ENCODE results near the gene RNF11. TPM values are rescaled to one million over a fixed set of nuclear protein-coding genes. Genes with fewer than 3 reads are reported as not detected.

The RNF11 gene
- polyA plus RNA-seq, 4 donors = 127 to 160 (median 149) TPM

DNA sequence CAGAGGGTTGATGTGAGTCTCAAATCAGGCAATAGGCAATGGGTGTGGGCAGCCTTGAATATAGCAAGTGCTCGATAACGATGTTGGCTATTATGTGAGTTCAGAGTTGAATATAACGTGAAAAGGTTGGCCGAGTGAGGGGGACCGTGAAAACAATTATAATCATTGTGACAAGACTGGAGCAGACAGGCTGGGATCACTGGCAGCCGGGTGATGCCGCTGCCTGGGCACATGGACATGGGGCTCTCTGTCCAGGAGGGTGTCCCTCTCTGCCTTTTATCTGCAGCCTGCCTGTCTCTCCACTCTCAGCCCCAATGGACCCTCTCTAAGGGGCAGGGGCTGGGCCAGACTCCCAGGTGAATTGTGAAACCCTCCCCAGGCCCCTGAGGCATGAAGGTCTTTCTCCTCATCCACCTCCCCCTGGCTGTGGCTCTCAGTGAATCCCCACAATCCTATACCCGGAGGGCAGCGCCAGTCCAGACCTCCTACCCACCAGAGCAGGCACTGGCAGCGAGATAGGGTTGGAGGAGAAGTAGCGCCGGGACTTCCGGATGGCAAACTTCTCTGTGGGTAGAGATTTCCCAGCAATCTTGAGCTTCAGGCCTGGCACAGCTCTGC is 57.9 kb downstream of the RNF11 start:
- no peak for DNase-seq (ENCODE audit: low read depth in 4 of 4, low spot score in 3 of 4)

GRCh38 chr1:51294566-51295184 is 58.6 kb downstream of the RNF11 start:
- no peak for DNase-seq (ENCODE audit: low read depth in 4 of 4, low spot score in 3 of 4)

DNA sequence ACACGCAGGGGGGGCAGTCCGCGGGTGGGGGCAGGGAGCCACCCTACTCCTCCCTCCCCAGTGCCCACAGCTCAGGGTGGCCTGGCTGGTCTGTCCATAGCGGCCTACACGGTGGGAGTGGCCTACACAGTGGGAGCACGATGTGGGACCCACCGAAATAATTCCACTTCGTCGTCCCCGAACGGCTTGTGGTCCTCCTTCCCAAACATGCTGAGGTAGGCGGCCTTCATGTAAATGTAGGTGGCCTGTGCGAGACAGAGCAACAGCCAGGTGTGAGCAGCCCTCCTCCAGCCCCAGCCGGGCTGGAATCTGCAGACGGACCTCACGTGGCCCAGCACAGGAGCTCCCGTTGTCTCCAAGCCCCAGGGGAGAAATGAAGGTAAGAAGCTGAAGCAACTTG is 59.9 kb downstream of the RNF11 start:
- no peak for DNase-seq (ENCODE audit: low read depth in 4 of 4, low spot score in 3 of 4)

DNA sequence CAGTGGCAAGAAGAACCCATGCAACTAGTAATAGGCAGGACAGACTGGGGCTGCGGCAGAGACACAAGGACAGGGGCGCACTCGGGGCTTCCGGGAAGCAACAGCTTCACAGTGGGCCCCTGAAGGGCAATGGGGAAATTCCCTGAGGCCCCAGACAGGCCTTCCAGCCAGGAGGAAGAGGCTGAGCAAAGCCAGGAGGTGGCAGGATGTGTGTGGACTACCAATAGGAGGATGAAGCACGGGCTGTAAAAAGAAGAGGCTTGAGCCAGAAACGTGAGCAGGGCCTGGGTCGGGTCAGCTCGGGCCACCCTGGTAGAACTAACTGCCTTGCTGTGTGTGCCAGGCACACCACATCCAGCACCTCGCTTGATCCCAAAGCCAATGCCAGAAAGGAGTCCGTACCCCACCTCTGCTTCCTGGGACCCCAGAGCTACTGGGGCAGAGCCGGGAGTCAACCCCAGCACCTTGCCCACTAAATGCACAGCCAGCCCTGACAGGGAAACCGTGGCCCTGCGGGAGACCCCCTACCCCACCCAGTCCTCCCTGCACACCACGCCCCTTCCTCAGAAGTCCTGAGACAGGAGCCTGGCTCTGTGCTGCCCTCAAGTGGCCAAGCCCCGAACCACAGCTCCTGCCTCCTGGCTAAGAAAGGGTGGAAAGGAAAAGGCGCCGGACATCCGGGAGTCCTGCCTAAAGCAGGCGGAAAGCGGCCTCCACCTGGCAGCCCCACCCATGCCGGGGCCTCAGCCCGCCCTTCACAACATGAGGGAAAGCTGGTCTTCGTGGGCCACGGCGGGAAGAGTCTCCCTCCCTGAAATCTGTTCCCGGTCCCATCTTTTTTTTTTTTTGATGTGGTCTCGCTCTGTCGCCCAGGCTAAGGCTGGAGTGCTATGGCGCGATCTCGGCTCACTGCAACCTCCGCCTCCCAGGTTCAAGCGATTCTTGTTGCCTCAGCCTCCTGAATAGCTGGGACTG is 60.6 kb downstream of the RNF11 start:
- peak; percentile 69 to 84 (median 76) for DNase-seq (ENCODE audit: low read depth in 4 of 4, low spot score in 3 of 4)

GRCh38 chr1:51297401-51298321 is 61.6 kb downstream of the RNF11 start:
- no peak for DNase-seq (ENCODE audit: low read depth in 4 of 4, low spot score in 3 of 4)

DNA sequence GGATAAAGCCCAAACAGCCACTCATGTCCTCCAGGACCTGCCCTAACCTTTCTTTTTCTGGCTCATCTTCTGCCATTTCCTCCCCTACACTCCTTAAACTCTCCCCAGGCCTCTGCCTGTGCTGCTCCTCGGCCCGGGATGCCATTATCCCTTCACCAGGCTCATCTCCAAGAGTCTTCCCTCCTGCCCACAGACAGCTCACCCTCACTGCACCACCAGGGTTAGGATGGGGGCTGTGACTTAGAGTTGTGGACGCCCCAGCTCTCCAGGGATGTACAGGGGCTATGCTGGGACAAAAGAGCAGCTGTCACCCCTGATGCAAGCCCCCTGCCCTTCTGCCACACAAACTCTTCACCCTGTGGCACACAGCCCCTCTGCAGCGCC is 62.2 kb downstream of the RNF11 start:
- no peak for DNase-seq (ENCODE audit: low read depth in 4 of 4, low spot score in 3 of 4)

DNA sequence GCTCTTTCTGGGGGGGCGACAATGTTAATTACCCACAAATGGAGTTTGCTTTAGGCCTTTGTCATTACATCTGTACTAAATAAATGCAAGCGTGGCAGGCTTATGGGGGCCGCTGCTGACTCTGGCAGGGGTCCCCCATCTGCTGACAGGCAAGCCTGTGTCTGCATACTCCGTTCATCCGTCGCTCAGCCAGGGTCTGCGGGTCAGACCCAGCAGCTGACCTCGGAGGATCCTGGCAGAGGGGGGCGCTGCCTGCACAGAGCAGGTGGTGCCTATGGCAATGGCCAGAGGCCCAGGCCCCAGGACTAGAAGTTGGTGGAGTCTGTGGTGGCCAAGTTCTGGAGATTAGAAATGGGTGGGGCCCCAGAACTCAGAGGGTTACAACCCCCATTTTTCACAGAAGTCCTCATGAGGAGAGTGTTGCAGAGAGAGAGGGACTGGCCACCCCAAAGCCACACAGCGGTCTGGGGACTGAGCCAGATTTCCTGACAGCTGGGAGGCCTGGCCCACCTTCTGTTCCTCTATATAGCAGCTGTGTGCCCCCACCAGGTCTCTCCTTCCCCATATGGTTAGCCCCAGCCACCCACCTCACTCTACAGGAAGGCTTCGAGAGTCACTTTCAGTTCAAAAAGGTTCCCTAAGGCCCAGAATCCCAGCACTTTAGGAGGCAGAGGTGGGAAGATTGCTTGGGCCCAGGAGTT is 63.3 kb downstream of the RNF11 start:
- no peak for DNase-seq (ENCODE audit: low read depth in 4 of 4, low spot score in 3 of 4)

- DNase-seq (ENCODE audit: low read depth in 4 of 4, low spot score in 3 of 4) = no peak
Observed at GRCh38 chr1:51299981-51300670, 64.1 kb downstream of the RNF11 start.

DNA sequence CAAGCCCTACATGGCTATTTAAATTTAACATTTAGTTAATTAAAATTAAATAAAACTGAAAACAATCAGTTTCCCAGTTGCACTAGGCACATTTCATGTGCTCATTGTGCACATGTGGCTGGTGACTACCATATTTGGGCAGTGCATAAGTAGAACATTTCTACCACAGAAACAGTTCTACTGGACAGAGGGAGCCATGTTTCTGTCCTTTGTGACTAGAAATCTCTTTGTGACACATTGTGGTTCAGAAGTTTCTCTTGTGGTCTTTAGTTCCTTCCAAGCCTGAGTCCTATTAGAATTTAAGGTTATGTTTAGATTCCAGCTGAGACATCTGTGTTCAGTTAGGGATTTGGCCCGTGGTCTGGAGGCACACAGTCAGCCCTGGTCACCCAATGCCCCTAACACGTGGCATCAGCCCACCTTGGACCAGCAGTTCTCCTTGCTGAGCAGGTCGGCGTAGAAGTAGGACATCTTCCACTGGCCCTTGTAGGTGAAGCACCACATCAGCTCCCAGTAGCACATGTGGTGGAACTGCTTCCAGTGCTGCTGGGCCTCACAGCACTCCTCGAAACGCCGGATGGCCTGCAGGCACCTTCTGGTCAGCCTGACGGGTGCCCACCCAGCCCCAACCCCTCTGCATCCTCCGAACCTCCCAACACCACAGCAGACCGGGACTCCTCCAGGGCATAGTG is 65.2 kb downstream of the RNF11 start:
- no peak for DNase-seq (ENCODE audit: low read depth in 4 of 4, low spot score in 3 of 4)

DNA sequence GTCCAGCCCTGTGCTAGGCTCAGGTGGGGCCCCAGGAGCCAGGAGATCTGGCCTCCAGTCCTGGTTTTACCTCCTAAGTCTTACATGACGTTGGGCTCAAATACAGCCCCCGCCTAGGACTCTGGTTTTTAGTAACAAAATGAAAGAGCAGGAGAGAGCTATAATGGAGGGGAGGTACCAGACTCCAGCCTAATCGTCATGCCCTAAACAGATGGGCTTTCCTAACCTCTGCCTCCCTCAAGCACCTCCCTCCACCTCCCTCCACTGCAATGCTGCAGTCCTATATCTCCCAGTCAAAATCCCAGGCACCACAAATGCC is 65.7 kb downstream of the RNF11 start:
- DNase-seq (ENCODE audit: low read depth in 4 of 4, low spot score in 3 of 4) = no peak

- DNase-seq (ENCODE audit: low read depth in 4 of 4, low spot score in 3 of 4) = no peak
Observed at GRCh38 chr1:51302270-51302669, 66.2 kb downstream of the RNF11 start.

DNA sequence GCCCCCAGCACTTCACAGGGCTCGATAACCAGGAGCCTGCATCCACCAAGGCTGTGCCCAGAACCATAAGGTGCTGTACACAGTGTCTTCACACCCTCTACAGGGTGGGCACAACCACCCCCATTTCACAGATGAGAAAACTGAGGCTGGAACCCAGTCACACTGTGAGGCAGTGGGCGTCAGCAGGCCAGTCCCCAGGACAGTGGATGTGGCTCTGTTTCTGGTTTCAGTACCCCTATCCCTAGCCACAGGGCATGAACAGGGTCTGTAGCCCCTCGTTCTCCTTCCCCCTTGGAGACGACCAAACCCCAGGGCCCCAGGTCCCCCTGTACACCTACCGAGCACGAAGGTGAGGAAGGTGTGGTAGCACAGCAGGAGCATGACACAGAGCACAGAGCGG is 66.7 kb downstream of the RNF11 start:
- no peak for DNase-seq (ENCODE audit: low read depth in 4 of 4, low spot score in 3 of 4)

DNA sequence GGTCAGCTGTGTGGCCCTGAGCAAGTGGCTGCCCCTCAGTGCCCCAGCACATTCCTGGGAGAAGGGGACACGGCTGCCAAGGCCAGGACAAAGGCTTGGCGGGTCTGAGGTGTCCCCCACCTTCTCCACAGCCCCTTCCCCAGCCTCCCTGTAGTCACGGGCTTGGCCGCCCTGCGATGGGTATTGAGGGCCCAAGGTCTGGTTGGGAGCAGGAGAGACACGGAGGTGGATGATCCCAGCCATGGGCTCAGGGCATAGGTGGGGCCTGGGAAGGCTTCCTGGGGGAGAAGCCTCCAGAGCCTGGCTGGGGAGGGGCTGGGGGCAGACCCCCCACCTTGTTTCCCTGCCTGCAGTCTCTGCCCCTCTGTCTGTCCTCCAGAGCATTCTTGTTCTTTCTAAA is 67.2 kb downstream of the RNF11 start:
- no peak for DNase-seq (ENCODE audit: low read depth in 4 of 4, low spot score in 3 of 4)

DNA sequence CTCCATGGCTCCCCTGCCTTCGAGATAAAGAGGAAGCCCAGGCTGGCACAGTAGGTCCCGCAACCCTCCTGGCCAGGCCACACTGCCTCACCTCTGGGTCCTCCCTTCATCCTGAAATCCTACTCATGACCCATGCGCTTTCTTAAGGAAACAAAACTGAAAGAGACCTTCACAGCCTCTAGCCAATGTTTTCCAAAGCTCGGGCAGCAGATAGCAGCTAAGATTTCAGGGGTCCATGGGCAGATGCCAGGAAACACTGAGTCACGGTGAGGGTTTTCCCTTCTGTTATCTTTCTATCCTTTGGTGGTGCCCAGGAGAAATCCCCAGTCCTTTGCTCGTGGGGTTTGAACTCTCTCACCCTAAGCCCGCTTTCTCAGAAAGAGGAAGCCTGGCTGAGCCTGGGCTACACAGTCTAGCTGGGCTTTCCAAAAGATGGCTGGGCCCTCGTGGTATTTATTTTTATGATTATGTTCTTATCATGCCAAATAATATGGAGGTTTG is 67.7 kb downstream of the RNF11 start:
- no peak for DNase-seq (ENCODE audit: low read depth in 4 of 4, low spot score in 3 of 4)

- no peak for DNase-seq (ENCODE audit: low read depth in 4 of 4, low spot score in 3 of 4)
Observed at GRCh38 chr1:51304360-51304759, 68.3 kb downstream of the RNF11 start.

GRCh38 chr1:51305371-51305823 is 69.3 kb downstream of the RNF11 start:
- peak in 2 of 4 donors; percentile 43 to 58 for DNase-seq (ENCODE audit: low read depth in 4 of 4, low spot score in 3 of 4)

DNA sequence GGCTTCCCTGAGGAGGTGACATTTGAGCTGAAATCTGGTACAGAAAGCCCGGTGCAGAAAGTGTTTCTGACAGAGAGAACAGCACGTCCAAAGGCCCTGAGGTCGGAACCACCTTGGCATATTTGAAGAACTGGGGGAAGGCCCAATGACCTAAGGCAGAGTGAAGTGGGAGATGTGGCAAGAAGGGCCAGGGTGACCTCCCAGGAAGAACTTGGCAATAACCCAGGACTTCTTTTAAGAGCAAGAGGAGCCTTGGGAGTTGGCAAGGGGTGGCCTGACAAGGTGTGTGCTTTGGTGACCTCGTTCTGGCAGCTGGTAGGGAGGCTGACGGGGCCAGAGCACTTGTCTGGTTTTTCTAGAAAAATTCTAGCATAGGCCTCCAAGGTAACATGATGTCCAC is 70.9 kb downstream of the RNF11 start:
- no peak for DNase-seq (ENCODE audit: low read depth in 4 of 4, low spot score in 3 of 4)

- DNase-seq (ENCODE audit: low read depth in 4 of 4, low spot score in 3 of 4) = no peak
Observed at GRCh38 chr1:51308636-51309035, 72.6 kb downstream of the RNF11 start.

- no peak for DNase-seq (ENCODE audit: low read depth in 4 of 4, low spot score in 3 of 4)
Observed at GRCh38 chr1:51309291-51309690, 73.2 kb downstream of the RNF11 start.

All from right renal pelvis (tissue), 4 donors.